HG03354 (cell line): ENCODE data around the gene CAPN1.
"Not testable (repeated sequence)": the region's sequence is repeated elsewhere in the genome, so short reads cannot be mapped to it uniquely, and the experiment has no call there.

Experiments
- ATAC-seq: cut with Tn5 transposase; IDR thresholded peaks from one replicate; pipeline ENCODE4 v1.9.1; 2021; ENCODE audit warnings: mild to moderate bottlenecking; ENCODE audit not compliant: unreplicated experiment, poor library complexity, severe bottlenecking

Gene CAPN1

DNA sequence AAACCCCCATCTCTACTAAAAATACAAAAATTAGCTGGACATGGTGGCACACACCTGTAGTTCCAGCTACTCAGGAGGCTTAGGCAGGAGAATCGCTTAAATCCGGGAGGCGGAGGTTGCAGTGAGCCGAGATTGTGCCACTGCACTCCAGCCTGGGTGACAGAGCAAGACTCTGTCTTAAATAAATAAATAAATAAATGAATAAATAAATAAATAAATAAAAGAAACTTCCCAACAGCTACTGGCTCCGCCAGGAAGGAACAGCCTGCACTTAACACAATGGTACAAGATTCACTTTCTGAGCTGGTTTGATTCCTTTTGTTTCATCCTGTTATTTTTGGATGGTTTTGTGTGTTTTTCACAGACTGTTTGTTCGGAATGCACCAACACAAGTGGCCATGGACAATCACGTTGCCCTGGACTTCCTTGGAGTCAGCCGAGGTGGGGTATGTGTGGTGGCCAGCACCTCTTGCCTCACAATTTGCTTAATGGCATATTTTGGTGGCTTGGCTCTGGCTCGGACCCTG, 66.5 kb downstream of the CAPN1 start:
- ATAC-seq = not testable (repeated sequence)

DNA sequence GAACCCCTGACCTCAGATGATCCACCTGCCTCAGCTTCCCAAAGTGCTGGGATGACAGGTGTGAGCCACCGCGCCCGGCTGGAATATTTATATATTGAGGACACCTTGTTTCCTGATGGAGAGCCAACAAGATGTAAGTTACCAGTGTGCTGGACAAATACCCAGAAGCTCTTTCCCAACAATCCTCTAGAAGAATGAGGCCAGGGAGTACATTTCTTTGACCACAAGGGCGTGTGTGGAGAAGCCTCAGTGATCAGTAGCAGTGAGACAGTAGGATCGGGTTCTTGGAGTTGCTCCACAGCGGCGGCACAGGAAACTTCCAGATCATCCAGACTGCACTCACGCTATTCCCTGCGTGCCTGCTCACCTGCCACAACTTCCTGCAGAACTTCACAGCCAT, 69.7 kb downstream of the CAPN1 start:
- no peak for ATAC-seq

DNA sequence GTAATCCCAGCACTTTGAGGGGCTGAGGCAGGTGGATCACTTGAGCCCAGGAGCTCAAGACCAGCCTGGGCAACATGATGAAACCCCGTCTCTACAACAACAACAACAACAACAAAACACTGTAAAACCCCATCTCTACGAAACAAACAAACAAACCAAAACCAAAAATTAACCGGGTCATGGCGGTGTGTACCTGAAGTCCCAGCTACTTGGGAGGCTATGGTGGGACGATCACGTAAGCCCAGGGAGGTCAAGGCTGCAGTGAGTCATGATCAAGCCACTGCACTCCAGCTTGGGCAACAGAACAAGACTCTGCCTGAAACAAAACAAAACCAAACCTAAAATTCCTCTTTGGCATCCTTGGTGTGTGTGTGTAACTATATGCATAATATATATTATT, 73.0 kb downstream of the CAPN1 start:
- no peak for ATAC-seq

DNA sequence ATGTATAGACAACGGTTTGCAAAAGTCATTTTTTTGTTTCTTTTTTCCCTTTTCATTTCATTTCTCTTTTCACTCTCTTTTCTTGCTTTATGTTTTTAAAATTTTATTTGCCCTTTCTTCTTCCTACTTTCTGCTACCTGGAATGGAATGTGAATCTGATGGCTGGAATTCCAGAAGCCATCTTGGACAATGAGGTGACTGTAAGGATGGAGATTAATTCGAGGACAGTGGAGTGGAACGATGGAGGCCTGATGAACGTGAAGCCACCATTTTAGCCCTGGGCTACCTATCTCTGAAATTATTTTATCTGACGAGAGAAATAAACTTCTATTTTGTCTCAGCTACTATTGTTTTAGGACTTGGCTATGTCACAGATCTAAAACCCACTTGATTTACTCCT, 77.3 kb downstream of the CAPN1 start:
- no peak for ATAC-seq

DNA sequence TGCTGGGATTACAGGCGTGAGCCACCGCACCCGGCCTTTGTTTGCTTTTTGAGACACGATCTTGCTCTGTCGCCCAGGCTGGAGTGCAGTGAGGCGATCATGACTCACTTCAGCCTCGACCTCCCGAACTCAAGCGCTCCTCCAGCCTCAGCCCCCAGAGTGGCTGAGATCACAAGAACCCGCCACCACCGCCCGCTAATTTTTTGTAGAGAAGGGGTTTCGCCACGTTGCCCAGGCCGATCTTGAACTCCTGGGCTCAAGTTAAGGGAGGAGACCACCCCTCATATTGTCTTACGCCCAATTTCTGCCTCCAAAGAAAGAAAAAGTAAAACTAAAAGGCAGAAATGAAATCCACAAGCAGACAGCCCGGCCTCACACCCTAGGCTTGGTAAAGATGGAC, 78.6 kb downstream of the CAPN1 start:
- ATAC-seq = no peak

DNA sequence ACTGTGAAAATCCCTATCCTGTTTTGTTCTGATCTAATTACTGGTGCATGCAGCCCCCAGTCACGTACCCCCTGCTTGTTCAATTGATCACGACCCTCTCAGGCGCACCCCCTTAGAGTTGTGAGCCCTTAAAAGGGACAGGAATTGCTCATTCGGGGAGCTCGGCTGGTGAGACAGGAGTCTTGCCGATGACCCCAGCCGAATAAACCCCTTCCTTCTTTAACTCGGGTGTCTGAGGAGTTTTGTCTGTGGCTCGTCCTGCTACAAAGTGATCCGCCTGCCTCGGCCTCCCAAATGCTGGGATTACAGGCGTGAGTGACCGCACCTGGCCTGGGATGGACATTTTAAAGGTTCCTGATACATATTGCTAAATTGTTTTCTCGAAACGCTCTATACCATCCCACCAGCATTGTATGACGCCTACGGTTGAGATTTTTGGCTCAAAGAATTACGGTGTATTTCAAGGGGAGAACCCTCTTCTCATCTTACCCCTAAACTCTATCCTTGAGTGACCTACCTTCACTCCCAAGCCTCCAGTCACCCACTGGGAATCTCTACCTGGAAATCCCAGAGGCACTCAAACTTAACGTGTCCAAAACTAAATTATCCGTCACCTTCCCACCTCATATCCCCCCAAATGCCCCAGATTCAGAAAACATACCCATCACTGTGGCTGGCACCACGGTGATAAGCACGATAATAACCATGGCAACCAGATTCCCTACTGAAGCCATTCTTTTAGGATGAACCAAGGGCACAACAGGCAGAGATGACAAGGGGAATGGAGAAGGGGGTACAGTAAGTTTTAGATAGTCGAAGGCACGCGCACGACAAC, 79.2 kb downstream of the CAPN1 start:
- ATAC-seq = no peak
